ENCODE measurements around the gene STX18. TPM values are rescaled to one million over a fixed set of nuclear protein-coding genes. Genes with fewer than 3 reads are reported as not detected.

STX18 gene
- total and polyA plus RNA-seq, 4 donors: 10.2 to 17.1 (median 12.4) TPM

GRCh38 chr4:4582653-4583052 is 40.8 kb upstream of the STX18 start:
- Histone ChIP-seq H3K4me1 (ENCODE audit: control insufficient read depth in 4 of 4, insufficient read depth in 4 of 4, low read length in 3 of 4) (no peaks in the 10 kb centered on the region), H3K4me3 (ENCODE audit: low read depth in 1 of 3, low read length in 3 of 3) (no peak overlapping the region), H3K9me3 (ENCODE audit: control insufficient read depth in 4 of 4, low read length in 3 of 4) (no peaks in the 10 kb centered on the region), H3K36me3 (ENCODE audit: control insufficient read depth in 4 of 4, insufficient read depth in 3 of 4, low read depth in 1 of 4, low read length in 3 of 4) (no peaks in the 10 kb centered on the region), H3K27me3 (ENCODE audit: control insufficient read depth in 4 of 4, insufficient read depth in 4 of 4, low read length in 3 of 4) (no peaks in the 10 kb centered on the region), H3K9ac (ENCODE audit: low read depth in 1 of 2, low read length in 2 of 2) (no peak overlapping the region), H3K27ac (ENCODE audit: low read depth in 1 of 2, low read length in 2 of 2) (no peak overlapping the region)
- DNase-seq (ENCODE audit: low spot score): no peak
- TF ChIP-seq HNF4A (conservative IDR thresholded peaks at IDR 0.05): no peak
- no peak for TF ChIP-seq NR2F2 (IDR thresholded peaks at IDR 0.05)
- TF ChIP-seq FOXA1 (IDR thresholded peaks at IDR 0.05): no peak
- no peak for TF ChIP-seq RAD21 (IDR thresholded peaks at IDR 0.05)
- no peak for TF ChIP-seq GABPA (IDR thresholded peaks at IDR 0.05 in 1 of 2, conservative IDR thresholded peaks at IDR 0.05 in 1 of 2)
- no peak for TF ChIP-seq MAX (IDR thresholded peaks at IDR 0.05)
- TF ChIP-seq CTCF (IDR thresholded peaks at IDR 0.05; ENCODE audit: low read depth, low read length, missing input control): no peak
- TF ChIP-seq TAF1 (conservative IDR thresholded peaks at IDR 0.05): no peak
- no peak for TF ChIP-seq ATF3 (IDR thresholded peaks at IDR 0.05)
- TF ChIP-seq SP1 (IDR thresholded peaks at IDR 0.05): no peak
- no peak for TF ChIP-seq FOXA2 (IDR thresholded peaks at IDR 0.05)
- WGBS: 95% methylated on average over 7 of the region's 7 CpGs

GRCh38 chr4:4580494-4580893 is 38.6 kb upstream of the STX18 start:
- Histone ChIP-seq H3K27ac (ENCODE audit: low read depth in 1 of 2, low read length in 2 of 2) (no peak overlapping the region), H3K9me3 (ENCODE audit: control insufficient read depth in 4 of 4, low read length in 3 of 4) (no peaks in the 10 kb centered on the region), H3K9ac (ENCODE audit: low read depth in 1 of 2, low read length in 2 of 2) (no peak overlapping the region), H3K27me3 (ENCODE audit: control insufficient read depth in 4 of 4, insufficient read depth in 4 of 4, low read length in 3 of 4) (no peaks in the 10 kb centered on the region), H3K4me3 (ENCODE audit: low read depth in 1 of 3, low read length in 3 of 3) (no peak overlapping the region), H3K4me1 (ENCODE audit: control insufficient read depth in 4 of 4, insufficient read depth in 4 of 4, low read length in 3 of 4) (peaks cover 0 to 4% (median under 1%) of the 10 kb centered on the region in 4 donors), H3K36me3 (ENCODE audit: control insufficient read depth in 4 of 4, insufficient read depth in 3 of 4, low read depth in 1 of 4, low read length in 3 of 4) (no peaks in the 10 kb centered on the region)
- no peak for DNase-seq (ENCODE audit: low spot score)
- TF ChIP-seq MAX (IDR thresholded peaks at IDR 0.05): no peak
- no peak for TF ChIP-seq FOXA1 (IDR thresholded peaks at IDR 0.05)
- no peak for TF ChIP-seq REST (IDR thresholded peaks at IDR 0.05)
- no peak for TF ChIP-seq EGR1 (IDR thresholded peaks at IDR 0.05; ENCODE audit: low read depth in 2 of 2)
- TF ChIP-seq HNF4A (conservative IDR thresholded peaks at IDR 0.05): no peak
- TF ChIP-seq NR2F2 (IDR thresholded peaks at IDR 0.05): no peak
- TF ChIP-seq TAF1 (conservative IDR thresholded peaks at IDR 0.05): no peak
- no peak for TF ChIP-seq CTCF (IDR thresholded peaks at IDR 0.05; ENCODE audit: low read depth, low read length, missing input control)
- no peak for TF ChIP-seq FOXA2 (IDR thresholded peaks at IDR 0.05)
- no peak for TF ChIP-seq RAD21 (IDR thresholded peaks at IDR 0.05)
- no peak for TF ChIP-seq SP1 (IDR thresholded peaks at IDR 0.05)
- TF ChIP-seq ZBTB33 (IDR thresholded peaks at IDR 0.05): no peak
- TF ChIP-seq ATF3 (IDR thresholded peaks at IDR 0.05): no peak
- no peak for TF ChIP-seq RXRA (IDR thresholded peaks at IDR 0.05)
- TF ChIP-seq JUND (IDR thresholded peaks at IDR 0.05): no peak
- TF ChIP-seq YY1 (IDR thresholded peaks at IDR 0.05): no peak
- no peak for TF ChIP-seq GABPA (IDR thresholded peaks at IDR 0.05 in 1 of 2, conservative IDR thresholded peaks at IDR 0.05 in 1 of 2)
- TF ChIP-seq HNF4G (IDR thresholded peaks at IDR 0.05): no peak
- WGBS: 97% methylated on average over 2 of the region's 2 CpGs

Measured in liver (tissue), 9 donors.